HL-60/S4 treated with phorbol 12-myristate 13-acetate at 8.2 ng/mL for 4 days and 3 days (cell line): ENCODE results near the gene NHLRC1.

ENCODE experiments used
- in situ Hi-C: fragments of 300-500 bp; cut with MboI; formaldehyde crosslinking; loops from 2 replicates; pipeline ENCODE4 v1.15.0; 2022; ENCODE audit warnings: low sequenced_read_pairs

NHLRC1 gene

GRCh38 chr6:18122128-18123093 lies at the start of gene NHLRC1:
NHLRC1 (minus strand) TSS chr6:18122677; CDS start chr6:18122606, 71 bp downstream.
- in situ Hi-C loops, result no loop called here

GRCh38 chr6:18171871-18172270 lies 49.4 kb upstream of the NHLRC1 start:
- in situ Hi-C loops, result loop anchor here (25.0 kb wide), 1 partner anchor 90 kb away; the partner anchor contains the start of gene DEK

DNA sequence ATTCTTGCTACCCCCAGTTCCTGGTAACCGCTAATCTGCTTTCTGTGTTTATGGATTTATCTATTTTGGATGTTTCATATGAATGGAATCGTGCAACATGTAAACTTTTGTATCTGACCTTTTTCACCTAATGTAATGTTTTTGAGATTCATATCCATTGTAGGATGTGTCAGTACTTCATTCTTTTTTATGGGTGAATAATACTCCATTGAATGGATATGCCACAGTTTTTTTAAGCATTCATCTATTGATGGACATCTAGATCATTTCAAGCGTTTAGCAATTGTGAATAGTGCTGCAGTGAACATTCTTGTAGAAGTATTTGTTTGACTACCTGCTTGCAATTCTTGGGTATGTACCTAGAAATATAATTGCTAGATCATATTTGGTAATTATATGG lies 45.8 kb upstream of the NHLRC1 start:
- in situ Hi-C loops, result loop anchor here (25.0 kb wide), 1 partner anchor 94 kb away; the partner anchor contains the start of gene DEK

DNA sequence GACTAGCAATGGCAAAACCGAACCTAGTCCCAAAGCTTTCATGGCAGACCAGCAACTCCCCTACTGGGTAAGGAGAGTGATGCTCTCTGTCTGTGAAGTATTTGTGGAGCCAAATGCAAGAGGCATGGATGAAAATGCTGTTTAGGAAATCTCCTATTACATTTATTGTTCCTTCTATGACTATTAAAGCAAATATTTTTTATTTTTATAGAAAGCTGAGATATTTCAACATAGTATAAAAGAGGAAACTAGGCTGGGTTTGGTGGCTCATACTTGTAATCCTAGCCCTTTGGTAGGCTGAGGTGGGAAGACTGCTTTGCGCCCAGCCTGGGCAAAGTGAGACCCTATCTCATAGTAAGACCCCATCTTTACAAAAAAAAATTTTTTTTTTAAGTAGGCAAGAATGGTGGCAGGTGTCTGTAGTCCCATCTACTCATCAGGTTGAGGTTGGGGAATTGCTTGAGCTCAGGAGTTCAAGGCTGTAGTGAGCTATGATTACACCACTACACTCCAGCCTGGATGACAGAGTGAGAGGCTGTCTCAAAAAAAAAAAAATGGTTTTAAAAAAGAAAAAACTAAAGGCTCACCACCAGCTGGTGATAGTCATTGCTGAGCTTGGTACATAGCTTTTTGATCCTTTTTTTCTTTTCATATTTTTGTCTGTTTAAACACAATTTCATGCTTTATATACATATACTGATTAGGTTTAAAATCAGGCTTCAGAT lies 44.0 kb upstream of the NHLRC1 start:
- in situ Hi-C loops, result loop anchor here (25.0 kb wide), 1 partner anchor 96 kb away; the partner anchor contains the start of gene DEK

DNA sequence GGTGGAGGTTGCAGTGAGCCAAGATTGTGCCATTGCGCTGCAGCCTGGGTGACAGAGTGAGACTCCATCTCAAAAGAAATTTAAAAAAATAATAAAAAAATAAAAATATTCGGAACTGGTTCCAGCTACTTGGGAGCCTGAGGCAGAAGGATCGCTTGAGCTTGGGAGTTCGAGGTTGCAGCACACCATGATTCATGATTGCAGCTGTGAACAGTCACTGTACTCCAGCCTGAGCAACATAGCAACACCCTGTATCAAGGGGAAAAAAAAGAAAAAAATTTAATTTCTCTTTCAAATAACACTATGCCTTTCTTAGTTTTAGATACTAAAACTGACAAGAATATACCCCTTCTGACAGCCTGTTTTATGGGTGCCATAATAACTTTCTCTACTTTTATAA lies 43.3 kb upstream of the NHLRC1 start:
- in situ Hi-C loops, result loop anchor here (25.0 kb wide), 1 partner anchor 97 kb away; the partner anchor contains the start of gene DEK

DNA sequence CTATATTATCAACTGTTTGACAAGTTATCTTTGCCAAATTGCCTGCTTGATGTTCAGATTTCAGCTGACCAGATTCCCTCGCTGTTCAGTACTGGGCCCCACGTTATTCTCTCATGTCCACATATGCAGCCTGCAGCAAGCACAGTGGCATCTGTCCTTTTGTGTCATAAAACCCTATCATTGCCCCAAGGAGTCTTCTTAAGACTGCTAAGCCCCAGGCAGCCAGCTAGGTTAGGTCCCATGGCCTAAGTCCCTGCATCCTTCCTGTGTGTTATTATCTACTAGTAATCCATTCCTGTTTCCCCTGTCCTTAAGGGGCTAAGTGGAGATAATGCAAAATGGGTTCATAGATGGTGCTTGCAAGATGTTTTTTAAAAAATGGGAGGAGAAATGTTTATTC lies 39.9 kb upstream of the NHLRC1 start:
- in situ Hi-C loops, result loop anchor here (25.0 kb wide), 1 partner anchor 100 kb away; the partner anchor contains the start of gene DEK

GRCh38 chr6:18161431-18161830 lies 39.0 kb upstream of the NHLRC1 start:
- in situ Hi-C loops, result loop anchor here (25.0 kb wide), 1 partner anchor 101 kb away; the partner anchor contains the start of gene DEK

GRCh38 chr6:18160911-18161310 lies 38.4 kb upstream of the NHLRC1 start:
- in situ Hi-C loops, result loop anchor here (25.0 kb wide), 1 partner anchor 101 kb away; the partner anchor contains the start of gene DEK

- in situ Hi-C loops, result loop anchor here (25.0 kb wide), 1 partner anchor 106 kb away; the partner anchor contains the start of gene DEK
These were observed 33.5 kb upstream of the NHLRC1 start for GRCh38 chr6:18155864-18156421.

GRCh38 chr6:18155150-18155863 lies 32.8 kb upstream of the NHLRC1 start, which contains the start of gene KDM1B:
KDM1B (plus strand) TSS chr6:18155422; CDS start chr6:18159896, 4,474 bp downstream.
- in situ Hi-C loops, result loop anchor here (25.0 kb wide), 1 partner anchor 107 kb away; the partner anchor contains the start of gene DEK

DNA sequence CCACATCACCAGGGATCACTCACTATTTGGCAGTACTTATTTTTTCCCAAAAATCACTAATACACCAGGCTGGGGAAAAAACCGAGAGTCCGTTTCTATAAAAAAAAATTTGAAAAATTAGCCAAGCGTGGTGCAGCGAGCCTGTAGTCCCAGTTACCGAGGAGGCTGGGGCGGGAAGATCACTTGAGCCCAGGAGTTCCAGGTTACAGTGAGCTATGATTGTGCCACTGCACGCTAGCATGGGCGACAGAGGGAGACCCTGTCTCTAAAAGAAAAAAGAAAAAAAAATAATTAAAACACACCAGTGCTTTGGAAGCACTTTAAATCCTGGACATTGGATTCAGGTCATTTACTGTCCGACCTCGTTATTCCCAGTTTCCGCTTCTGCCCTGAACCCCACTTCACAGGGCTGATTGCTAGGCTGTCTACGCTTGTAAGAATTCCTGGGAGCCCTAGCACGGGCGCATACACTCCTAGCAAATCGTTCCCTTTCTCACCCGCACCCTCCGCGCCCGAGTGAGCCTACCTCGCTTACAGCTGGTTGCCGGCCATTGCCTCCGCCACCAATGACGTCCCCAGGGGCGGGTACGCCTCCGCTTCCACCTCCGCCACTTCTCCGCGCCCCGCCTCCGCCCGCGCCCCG lies 32.2 kb upstream of the NHLRC1 start, which contains the start of gene TPMT:
Gene TPMT (minus strand): TSS at position 571 of the 643 bp plus-strand sequence. CDS start 5,950 bp downstream, outside the sequence.
- in situ Hi-C loops, result loop anchor here (25.0 kb wide), 1 partner anchor 108 kb away; the partner anchor contains the start of gene DEK

DNA sequence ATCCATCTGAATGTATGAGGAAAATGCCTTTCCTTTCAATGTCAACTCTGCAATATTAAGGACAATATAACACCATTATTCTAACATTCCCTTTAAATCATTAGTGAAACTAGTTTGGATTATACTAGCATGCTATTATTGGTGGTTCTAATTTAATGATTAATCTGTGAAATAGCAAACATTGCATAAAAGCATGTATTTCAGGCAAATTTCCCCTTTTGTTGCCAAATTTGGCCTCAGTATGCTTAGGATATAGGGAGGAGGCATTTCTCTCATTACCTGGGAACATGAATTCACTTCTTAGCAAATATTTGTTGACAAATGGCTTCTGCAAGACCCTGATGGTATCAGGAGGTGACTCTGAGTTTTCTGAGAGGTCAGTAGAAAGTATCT lies 30.8 kb upstream of the NHLRC1 start:
- in situ Hi-C loops, result loop anchor here (25.0 kb wide), 1 partner anchor 109 kb away; the partner anchor contains the start of gene DEK

DNA sequence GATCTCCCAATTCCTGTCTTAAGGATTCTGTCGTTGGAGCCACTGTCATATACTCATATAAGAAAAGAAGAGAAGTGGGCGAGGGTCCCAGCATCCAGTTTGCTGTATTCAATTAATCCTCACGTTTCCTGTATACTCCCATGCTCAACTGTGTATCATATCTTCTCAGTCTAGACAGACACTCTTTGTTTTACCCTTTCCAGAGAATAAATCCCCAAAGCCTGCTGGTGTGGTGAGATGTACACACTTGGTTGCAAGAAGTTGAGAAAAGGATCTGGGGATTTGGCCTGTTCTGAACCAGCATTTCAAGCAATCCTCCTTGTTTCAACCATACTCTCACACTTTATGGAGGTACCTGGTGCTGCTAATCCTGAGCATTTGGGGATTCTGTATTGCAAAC lies 29.3 kb upstream of the NHLRC1 start:
- in situ Hi-C loops, result loop anchor here (25.0 kb wide), 1 partner anchor 110 kb away; the partner anchor contains the start of gene DEK

DNA sequence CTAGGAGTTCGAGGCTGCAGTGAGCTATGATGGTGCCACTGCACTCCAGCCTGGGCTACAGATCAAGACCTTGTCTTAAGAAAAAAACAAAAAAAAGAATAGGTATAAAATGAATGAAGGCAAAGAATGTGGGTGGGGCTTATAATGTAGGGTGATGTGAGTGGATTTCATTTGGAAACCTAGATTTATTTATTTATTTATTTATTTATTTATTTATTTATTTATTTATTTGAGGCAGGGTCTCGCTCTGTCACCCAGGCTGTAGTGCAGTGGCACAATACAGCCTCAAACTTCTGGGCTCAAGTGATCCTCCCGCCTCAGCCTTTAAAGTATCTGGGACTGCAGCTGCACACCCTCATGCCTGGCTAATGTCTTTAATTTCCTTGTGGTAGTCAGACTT lies 28.9 kb upstream of the NHLRC1 start:
- in situ Hi-C loops, result loop anchor here (25.0 kb wide), 1 partner anchor 111 kb away; the partner anchor contains the start of gene DEK

DNA sequence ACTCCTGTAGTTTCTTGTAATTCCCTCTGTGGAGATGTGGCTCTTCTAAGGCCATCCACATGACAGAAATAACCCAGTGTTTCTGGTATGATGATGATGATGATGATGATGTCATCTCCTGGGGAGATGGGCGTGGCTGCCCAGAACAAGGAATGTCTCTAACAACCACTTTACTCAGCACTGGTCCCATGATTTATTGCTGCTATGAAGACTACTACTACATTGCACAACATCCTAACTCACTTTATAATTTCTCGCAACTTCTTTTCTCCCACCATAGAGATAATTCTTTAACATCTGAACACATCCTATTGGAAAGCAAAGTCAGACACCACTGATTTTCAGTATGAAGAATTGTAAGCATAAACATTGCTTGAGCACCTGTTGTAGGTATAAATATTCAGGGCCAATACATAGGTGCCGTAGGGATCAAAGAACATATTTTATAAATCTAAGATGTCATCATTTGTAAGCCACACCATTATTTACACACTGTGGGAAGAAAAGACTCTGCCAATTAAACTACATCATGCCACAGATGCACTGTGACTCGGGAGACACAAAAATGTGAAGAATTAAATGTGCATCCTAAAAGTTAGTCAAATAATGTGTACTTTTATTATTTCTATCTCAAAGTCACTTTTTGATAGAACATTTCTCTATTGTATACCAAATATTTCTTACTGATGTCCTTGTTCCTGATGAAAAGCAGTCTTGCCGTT lies 26.0 kb upstream of the NHLRC1 start:
- in situ Hi-C loops, result no loop called here

- in situ Hi-C loops, result no loop called here
These were observed 25.1 kb upstream of the NHLRC1 start for GRCh38 chr6:18147616-18148015.

GRCh38 chr6:18147160-18147559 lies 24.7 kb upstream of the NHLRC1 start:
- in situ Hi-C loops, result no loop called here

DNA sequence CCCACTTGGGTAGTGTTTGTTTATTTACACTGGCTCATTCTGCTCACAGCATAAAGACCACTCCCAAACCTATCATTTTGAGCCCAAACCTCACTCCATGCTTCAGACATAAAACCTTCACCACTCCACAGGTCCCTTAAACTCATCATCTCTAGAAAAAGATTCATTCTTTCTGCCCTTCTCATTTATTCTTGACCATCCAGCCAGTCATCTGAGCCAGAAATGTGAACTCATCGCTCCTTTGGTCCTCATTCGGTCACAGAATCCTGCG lies 20.0 kb upstream of the NHLRC1 start:
- in situ Hi-C loops, result no loop called here
